GM23248 (cell line): ENCODE results near the gene THOP1.

Source experiments
- EZH2 ChIP-seq: fragments of 200-600 bp; sonication (generic); IDR thresholded peaks from 2 replicates; pipeline ENCODE4 v1.6.1; 2018; ENCODE audit warnings: antibody characterized with exemption, mild to moderate bottlenecking; ENCODE audit not compliant: insufficient read depth, poor library complexity, severe bottlenecking
- EZH2phosphoT487 ChIP-seq: fragments of 200-600 bp; sonication (generic); IDR thresholded peaks from 2 replicates; pipeline ENCODE4 v1.6.1; 2018; ENCODE audit warnings: antibody characterized with exemption, moderate library complexity, mild to moderate bottlenecking, low read depth; ENCODE audit not compliant: insufficient read depth

GRCh38 chr19:2782936-2783780 is 2.1 kb upstream of the THOP1 start, which contains the start of gene SGTA:
- TF ChIP-seq EZH2phosphoT487 (no peak), EZH2 (no peak)
